HEK293 (cell line): ENCODE measurements around the gene HOXA10.

ENCODE experiments used
- CTCF ChIA-PET: fragments of 350-600 bp; formaldehyde crosslinking; extraction: SDS; loops from one replicate; lab custom pipeline; 2021; ENCODE audit warnings: antibody characterized with exemption; lab: Yijun Ruan, JAX
- POLR2A ChIA-PET: fragments of 300-600 bp; formaldehyde crosslinking; extraction: SDS; loops from one replicate; lab custom pipeline; 2020; ENCODE audit warnings: antibody characterized with exemption, inconsistent platforms; lab: Yijun Ruan, JAX
- H3K27ac ChIP-seq: fragments of 200-500 bp; sonication (Bioruptor generic); 2 replicates; pipeline ENCODE4 v1.5.1; 2014; ENCODE audit warnings: low read depth, low read length, control low read depth, inconsistent platforms; ENCODE audit errors: extremely low read depth
- H3K36me3 ChIP-seq, 2 experiments: fragments of 200-500 bp in 1 of 2; sonication (Bioruptor generic) in 1 of 2; 1 replicate in 1 of 2; 2 replicates in 1 of 2; pipeline ENCODE4 v1.5.1; 2014 to 2017; ENCODE audit warnings: inconsistent platforms in 2 of 2, low read length in 2 of 2; ENCODE audit not compliant: control insufficient read depth in 2 of 2, insufficient read depth in 1 of 2
- H3K4me1 ChIP-seq: fragments of 200-500 bp; sonication (Bioruptor generic); 2 replicates; pipeline ENCODE4 v1.5.1; 2014; ENCODE audit warnings: mild to moderate bottlenecking, low read length, inconsistent platforms; ENCODE audit not compliant: control insufficient read depth, insufficient read depth
- H3K4me3 ChIP-seq: 2 replicates; pipeline ENCODE4 v1.5.1; 2011; ENCODE audit warnings: low read depth, mild to moderate bottlenecking, control low read depth, low read length, moderate library complexity
- H3K9me3 ChIP-seq: fragments of 200-500 bp; sonication (Bioruptor generic); 2 replicates; pipeline ENCODE4 v1.5.1; 2014; ENCODE audit warnings: low read depth, low read length, inconsistent platforms; ENCODE audit not compliant: control insufficient read depth, insufficient read depth
- EGR2 ChIP-seq: fragments of 450-650 bp; formaldehyde crosslinking; IDR thresholded peaks from 2 replicates; pipeline ENCODE4 v1.5.1; 2016; ENCODE audit warnings: low read depth, missing biosample characterization, missing genetic modification characterization
- PRDM4 ChIP-seq: fragments of 450-650 bp; formaldehyde crosslinking; IDR thresholded peaks from 2 replicates; pipeline ENCODE4 v1.5.1; 2017; ENCODE audit warnings: missing biosample characterization, missing genetic modification characterization
- PRDM6 ChIP-seq: fragments of 450-650 bp; formaldehyde crosslinking; IDR thresholded peaks from 2 replicates; pipeline ENCODE4 v1.5.1; 2017; ENCODE audit warnings: missing biosample characterization, missing genetic modification characterization
- SCRT2 ChIP-seq: fragments of 450-650 bp; formaldehyde crosslinking; IDR thresholded peaks from 2 replicates; pipeline ENCODE4 v1.5.1; 2016; ENCODE audit warnings: missing biosample characterization, missing genetic modification characterization
- ZBTB17 ChIP-seq: fragments of 450-650 bp; formaldehyde crosslinking; IDR thresholded peaks from 2 replicates; pipeline ENCODE4 v1.5.1; 2016; ENCODE audit warnings: missing biosample characterization, missing genetic modification characterization
- ZBTB20 ChIP-seq: fragments of 450-650 bp; formaldehyde crosslinking; IDR thresholded peaks from 2 replicates; pipeline ENCODE4 v1.5.1; 2016; ENCODE audit warnings: missing biosample characterization, missing genetic modification characterization
- ZBTB21 ChIP-seq: fragments of 450-650 bp; formaldehyde crosslinking; IDR thresholded peaks from 2 replicates; pipeline ENCODE4 v1.5.1; 2017; ENCODE audit warnings: missing biosample characterization, missing genetic modification characterization
- ZBTB44 ChIP-seq: fragments of 450-650 bp; IDR thresholded peaks from 2 replicates; pipeline ENCODE4 v1.5.1; 2018; ENCODE audit warnings: missing biosample characterization, mild to moderate bottlenecking, missing genetic modification characterization
- ZNF10 ChIP-seq: fragments of 450-650 bp; formaldehyde crosslinking; IDR thresholded peaks from 2 replicates; pipeline ENCODE4 v1.5.1; 2017; ENCODE audit warnings: missing biosample characterization, missing genetic modification characterization
- ZNF221 ChIP-seq: fragments of 450-650 bp; formaldehyde crosslinking; IDR thresholded peaks from 2 replicates; pipeline ENCODE4 v1.5.1; 2017; ENCODE audit warnings: missing biosample characterization, missing genetic modification characterization, borderline replicate concordance
- ZNF23 ChIP-seq: fragments of 450-650 bp; formaldehyde crosslinking; IDR thresholded peaks from 2 replicates; pipeline ENCODE4 v1.5.1; 2016; ENCODE audit warnings: missing biosample characterization, missing genetic modification characterization, borderline replicate concordance
- ZNF24 ChIP-seq: fragments of 450-650 bp; formaldehyde crosslinking; IDR thresholded peaks from 2 replicates; pipeline ENCODE4 v1.5.1; 2016; ENCODE audit warnings: missing biosample characterization, missing genetic modification characterization
- ZNF416 ChIP-seq: fragments of 450-650 bp; formaldehyde crosslinking; IDR thresholded peaks from 2 replicates; pipeline ENCODE4 v1.5.1; 2016; ENCODE audit warnings: missing biosample characterization, missing genetic modification characterization
- ZNF473 ChIP-seq: fragments of 450-650 bp; formaldehyde crosslinking; IDR thresholded peaks from 2 replicates; pipeline ENCODE4 v1.5.1; 2017; ENCODE audit warnings: missing biosample characterization, missing genetic modification characterization
- ZNF48 ChIP-seq: fragments of 450-650 bp; formaldehyde crosslinking; IDR thresholded peaks from 2 replicates; pipeline ENCODE4 v1.5.1; 2016; ENCODE audit warnings: missing biosample characterization, missing genetic modification characterization
- ZNF548 ChIP-seq: fragments of 450-650 bp; formaldehyde crosslinking; IDR thresholded peaks from 2 replicates; pipeline ENCODE4 v1.5.1; 2016; ENCODE audit warnings: missing biosample characterization, missing genetic modification characterization
- ZNF600 ChIP-seq: fragments of 450-650 bp; formaldehyde crosslinking; IDR thresholded peaks from 2 replicates; pipeline ENCODE4 v1.5.1; 2016; ENCODE audit warnings: missing biosample characterization, missing genetic modification characterization
- ZNF629 ChIP-seq: fragments of 450-650 bp; formaldehyde crosslinking; IDR thresholded peaks from 2 replicates; pipeline ENCODE4 v1.5.1; 2017; ENCODE audit warnings: missing biosample characterization, missing genetic modification characterization
- ZNF658 ChIP-seq: fragments of 450-650 bp; formaldehyde crosslinking; IDR thresholded peaks from 2 replicates; pipeline ENCODE4; 2016; ENCODE audit warnings: missing biosample characterization, missing genetic modification characterization
- ZNF660 ChIP-seq: fragments of 450-650 bp; IDR thresholded peaks from 2 replicates; pipeline ENCODE4 v1.5.1; 2018; ENCODE audit warnings: missing biosample characterization, mild to moderate bottlenecking, missing genetic modification characterization
- ZSCAN16 ChIP-seq: fragments of 450-650 bp; formaldehyde crosslinking; IDR thresholded peaks from 2 replicates; pipeline ENCODE4 v1.5.1; 2016; ENCODE audit warnings: missing biosample characterization, missing genetic modification characterization
- TF ChIP-seq, protein P1 (sequence below): fragments of 450-650 bp; formaldehyde crosslinking; IDR thresholded peaks from 2 replicates; pipeline ENCODE4 v1.5.1; 2016; ENCODE audit warnings: missing biosample characterization, missing genetic modification characterization
- TF ChIP-seq, protein P2 (sequence below): fragments of 450-650 bp; formaldehyde crosslinking; IDR thresholded peaks from 2 replicates; pipeline ENCODE4 v1.5.1; 2016; ENCODE audit warnings: missing biosample characterization, missing genetic modification characterization

The HOXA10 gene

GRCh38 chr7:27137640-27138315, 36.3 kb downstream of the HOXA10 start:
- H3K27ac ChIP-seq, result peak overlapping the region; percentile 84; the same call in 1 of the 2 replicates
- TF ChIP-seq ZNF658 (tag by site-specific recombination) (no peak), ZNF23 (tag by site-specific recombination) (no peak), ZNF473 (no peak), SCRT2 (tag by site-specific recombination) (0 out of 2 replicates have a peak, but pooled peaks have one; percentile 35), PRDM4 (tag by site-specific recombination) (no peak), PRDM6 (tag by site-specific recombination) (peak; percentile 91), ZNF416 (tag by site-specific recombination) (no peak), ZNF600 (tag by site-specific recombination) (peak; percentile 73; the same call in 1 of the 2 replicates), ZBTB17 (tag by site-specific recombination) (no peak), ZNF10 (tag by site-specific recombination) (peak; percentile 58; the same call in 1 of the 2 replicates), ZNF24 (tag by site-specific recombination) (no peak), ZBTB20 (peak; percentile 61)
- TF ChIP-seq, protein P1, sequence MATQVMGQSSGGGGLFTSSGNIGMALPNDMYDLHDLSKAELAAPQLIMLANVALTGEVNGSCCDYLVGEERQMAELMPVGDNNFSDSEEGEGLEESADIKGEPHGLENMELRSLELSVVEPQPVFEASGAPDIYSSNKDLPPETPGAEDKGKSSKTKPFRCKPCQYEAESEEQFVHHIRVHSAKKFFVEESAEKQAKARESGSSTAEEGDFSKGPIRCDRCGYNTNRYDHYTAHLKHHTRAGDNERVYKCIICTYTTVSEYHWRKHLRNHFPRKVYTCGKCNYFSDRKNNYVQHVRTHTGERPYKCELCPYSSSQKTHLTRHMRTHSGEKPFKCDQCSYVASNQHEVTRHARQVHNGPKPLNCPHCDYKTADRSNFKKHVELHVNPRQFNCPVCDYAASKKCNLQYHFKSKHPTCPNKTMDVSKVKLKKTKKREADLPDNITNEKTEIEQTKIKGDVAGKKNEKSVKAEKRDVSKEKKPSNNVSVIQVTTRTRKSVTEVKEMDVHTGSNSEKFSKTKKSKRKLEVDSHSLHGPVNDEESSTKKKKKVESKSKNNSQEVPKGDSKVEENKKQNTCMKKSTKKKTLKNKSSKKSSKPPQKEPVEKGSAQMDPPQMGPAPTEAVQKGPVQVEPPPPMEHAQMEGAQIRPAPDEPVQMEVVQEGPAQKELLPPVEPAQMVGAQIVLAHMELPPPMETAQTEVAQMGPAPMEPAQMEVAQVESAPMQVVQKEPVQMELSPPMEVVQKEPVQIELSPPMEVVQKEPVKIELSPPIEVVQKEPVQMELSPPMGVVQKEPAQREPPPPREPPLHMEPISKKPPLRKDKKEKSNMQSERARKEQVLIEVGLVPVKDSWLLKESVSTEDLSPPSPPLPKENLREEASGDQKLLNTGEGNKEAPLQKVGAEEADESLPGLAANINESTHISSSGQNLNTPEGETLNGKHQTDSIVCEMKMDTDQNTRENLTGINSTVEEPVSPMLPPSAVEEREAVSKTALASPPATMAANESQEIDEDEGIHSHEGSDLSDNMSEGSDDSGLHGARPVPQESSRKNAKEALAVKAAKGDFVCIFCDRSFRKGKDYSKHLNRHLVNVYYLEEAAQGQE (tag by site-specific recombination), result no peak
- TF ChIP-seq, protein P2, sequence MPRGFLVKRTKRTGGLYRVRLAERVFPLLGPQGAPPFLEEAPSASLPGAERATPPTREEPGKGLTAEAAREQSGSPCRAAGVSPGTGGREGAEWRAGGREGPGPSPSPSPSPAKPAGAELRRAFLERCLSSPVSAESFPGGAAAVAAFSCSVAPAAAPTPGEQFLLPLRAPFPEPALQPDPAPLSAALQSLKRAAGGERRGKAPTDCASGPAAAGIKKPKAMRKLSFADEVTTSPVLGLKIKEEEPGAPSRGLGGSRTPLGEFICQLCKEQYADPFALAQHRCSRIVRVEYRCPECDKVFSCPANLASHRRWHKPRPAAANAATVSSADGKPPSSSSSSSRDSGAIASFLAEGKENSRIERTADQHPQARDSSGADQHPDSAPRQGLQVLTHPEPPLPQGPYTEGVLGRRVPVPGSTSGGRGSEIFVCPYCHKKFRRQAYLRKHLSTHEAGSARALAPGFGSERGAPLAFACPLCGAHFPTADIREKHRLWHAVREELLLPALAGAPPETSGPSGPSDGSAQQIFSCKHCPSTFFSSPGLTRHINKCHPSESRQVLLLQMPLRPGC (tag by site-specific recombination), result no peak
- TF ChIP-seq, all 188 proteins: peak for 5
- peaks cover 47% of the 10 kb centered on the region for H3K4me1 ChIP-seq
- ChIA-PET CTCF (interaction anchor here (0.6 to 0.7 kb wide), 3 partner anchors 25 to 1244 kb away, joined by 3 read pairs; no protein-coding TSS in a partner anchor), POLR2A (no interaction called here)
- no peaks in the 10 kb centered on the region for H3K9me3 ChIP-seq
- peaks cover 0 to 27% of the 10 kb centered on the region in 2 experiments; a peak in 1 of 3 replicates for H3K36me3 ChIP-seq
- H3K4me3 ChIP-seq, result no peak overlapping the region

GRCh38 chr7:27134392-27134791, 39.7 kb downstream of the HOXA10 start:
- H3K4me1 ChIP-seq, result peaks cover 62% of the 10 kb centered on the region
- CTCF ChIA-PET, result interaction anchor here (0.6 to 1.9 kb wide), 8 partner anchors 9 to 1242 kb away, joined by 3 to 7 read pairs (median 4); partner anchors contain the start of gene HOXA5
- H3K27ac ChIP-seq, result peak overlapping the region; percentile 56; the same call in 1 of the 2 replicates
- H3K36me3 ChIP-seq, result peaks cover 0 to 4% of the 10 kb centered on the region in 2 experiments; a peak in 1 of 3 replicates
- no peaks in the 10 kb centered on the region for H3K9me3 ChIP-seq
- no peak overlapping the region for H3K4me3 ChIP-seq
- POLR2A ChIA-PET, result interaction anchor here (1.4 kb wide), 1 partner anchor 9 kb away, joined by 3 read pairs; the partner anchor contains the start of gene HOXA5
- TF ChIP-seq ZBTB44 (tag by site-specific recombination) (no peak), ZBTB17 (tag by site-specific recombination) (0 out of 2 replicates have a peak, but pooled peaks have one; percentile 64), ZBTB21 (tag by site-specific recombination) (0 out of 2 replicates have a peak, but pooled peaks have one; percentile 38), ZNF629 (tag by site-specific recombination) (peak; percentile 71), ZNF221 (no peak), ZSCAN16 (tag by site-specific recombination) (no peak), ZNF660 (tag by site-specific recombination) (peak; percentile 67; the same call in 1 of the 2 replicates), ZNF548 (tag by site-specific recombination) (no peak), ZNF48 (tag by site-specific recombination) (no peak), EGR2 (tag by site-specific recombination) (no peak), ZNF24 (tag by site-specific recombination) (no peak)
